ENCODE data around the gene RPN1. TPM values are rescaled to one million over a fixed set of nuclear protein-coding genes. Genes with fewer than 3 reads are reported as not detected.

The RPN1 gene
- total RNA-seq, result 100 to 1,000 TPM; 157 to 162 TPM

DNA sequence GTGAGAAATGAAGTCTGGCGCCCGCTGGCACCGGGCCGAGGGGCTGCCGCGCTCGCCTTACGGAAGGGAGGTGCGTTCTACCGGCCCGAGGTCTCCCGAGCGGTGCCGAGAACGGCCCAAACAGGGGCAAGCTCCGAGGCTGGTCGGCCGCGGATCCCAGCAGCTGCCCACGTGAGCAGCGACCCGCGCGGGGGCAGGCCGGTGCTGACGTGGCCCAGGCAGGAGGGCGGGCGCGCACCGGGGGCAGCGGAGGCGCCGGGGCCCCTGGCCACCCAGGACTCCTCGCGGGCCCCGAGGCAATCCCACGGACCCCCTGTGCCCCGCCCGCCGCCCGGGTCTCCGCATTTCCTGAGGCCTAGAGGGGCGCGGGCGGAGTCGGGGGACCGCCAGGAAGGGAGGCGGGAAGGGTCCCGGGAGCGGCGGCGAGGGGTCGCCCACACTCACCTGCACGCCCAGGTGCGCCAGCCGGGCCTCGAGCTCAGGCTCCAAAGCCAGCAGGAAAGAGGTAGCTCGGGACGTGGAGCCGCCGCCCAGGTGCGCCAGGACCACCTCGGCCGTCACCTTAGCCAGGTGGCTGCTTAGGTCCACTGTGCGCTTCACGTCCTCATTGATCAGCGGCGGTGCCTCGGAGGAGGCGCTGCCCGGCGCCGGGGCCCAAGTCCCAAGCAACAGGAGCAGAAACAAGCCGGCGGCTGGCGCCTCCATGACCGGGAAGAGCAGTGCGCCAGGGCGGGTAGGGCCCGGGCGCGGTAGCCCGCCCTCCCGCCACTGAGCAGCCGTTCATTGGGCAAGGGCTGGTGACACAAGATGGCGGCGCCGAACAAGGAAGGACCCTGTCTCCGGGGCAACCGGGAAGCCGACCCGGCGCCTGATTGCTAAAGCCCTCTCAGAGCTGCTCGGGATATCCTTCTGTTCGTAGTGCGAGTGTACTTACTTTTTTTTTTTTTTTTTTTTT is at the start of gene RPN1:
TSS of gene RPN1 (minus strand) at position 723 of the 955 bp plus-strand sequence. CDS start at position 705, 18 bp downstream.
- peaks cover 40% of the 10 kb centered on the region for H3K4me1 Mint-ChIP-seq (ENCODE audit: low read depth)
- CTCF ChIA-PET, result interaction anchor here (1.2 to 2.3 kb wide), 4 partner anchors 31 to 145 kb away, joined by 3 to 12 read pairs (median 10); no protein-coding TSS in a partner anchor
- DNase-seq, result peak; percentile 96
- H3K27me3 Mint-ChIP-seq (ENCODE audit: low read depth), result no peaks in the 10 kb centered on the region
- peak within 1 kb of the TSS; percentile 89 for H3K27ac Mint-ChIP-seq
- H3K9me3 Mint-ChIP-seq (ENCODE audit: insufficient read depth), result no peaks in the 10 kb centered on the region
- POLR2A ChIA-PET, result interaction anchor here (0.6 to 2.7 kb wide), 7 partner anchors 9 to 681 kb away, joined by 3 to 15 read pairs (median 6); partner anchors contain the start of gene ACAD9
- peak within 1 kb of the TSS; percentile 88 for H3K4me3 Mint-ChIP-seq
- H3K36me3 Mint-ChIP-seq (ENCODE audit: low read depth), result peaks cover 20% of the 10 kb centered on the region
- peak; percentile 98 for ATAC-seq

- Mint-ChIP-seq H3K27ac (no peak overlapping the region), H3K36me3 (ENCODE audit: low read depth) (no peaks in the 10 kb centered on the region), H3K9me3 (ENCODE audit: insufficient read depth) (no peaks in the 10 kb centered on the region), H3K4me3 (peak overlapping the region; percentile 42), H3K27me3 (ENCODE audit: low read depth) (peaks cover 7% of the 10 kb centered on the region), H3K4me1 (ENCODE audit: low read depth) (peaks cover 8% of the 10 kb centered on the region)
- ATAC-seq (peak; percentile 78), DNase-seq (no peak)
- ChIA-PET POLR2A (interaction anchor here (1.9 kb wide), 1 partner anchor 17 kb away, joined by 5 read pairs; no protein-coding TSS in a partner anchor), CTCF (interaction anchor here (1.2 to 3.4 kb wide), 4 partner anchors 15 to 97 kb away, joined by 3 to 12 read pairs (median 6); no protein-coding TSS in a partner anchor)
Observed at GRCh38 chr3:128698211-128699047, 47.8 kb upstream of the RPN1 start.

DNA sequence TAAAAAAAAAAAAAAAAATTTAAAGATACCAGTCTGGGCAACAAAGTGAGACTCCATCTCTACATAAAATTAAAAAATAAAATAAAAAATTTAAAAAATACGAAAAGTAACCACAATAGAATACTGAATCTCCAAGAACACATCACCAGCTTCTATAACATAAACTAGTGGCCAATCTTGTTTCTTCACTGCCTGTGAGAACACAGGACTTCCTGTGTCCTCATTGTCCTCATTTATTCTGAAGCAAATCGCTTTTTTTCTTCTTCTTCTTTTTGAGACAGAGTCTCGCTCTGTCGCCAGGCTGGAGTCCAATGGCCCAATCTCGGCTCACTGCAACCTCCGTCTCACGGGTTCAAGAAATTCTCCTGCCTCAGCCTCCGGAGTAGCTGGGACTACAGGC is 46.7 kb upstream of the RPN1 start:
- H3K4me3 Mint-ChIP-seq, result no peak overlapping the region
- H3K27ac Mint-ChIP-seq, result no peak overlapping the region
- no peaks in the 10 kb centered on the region for H3K9me3 Mint-ChIP-seq (ENCODE audit: insufficient read depth)
- no peaks in the 10 kb centered on the region for H3K36me3 Mint-ChIP-seq (ENCODE audit: low read depth)
- DNase-seq, result no peak
- peaks cover 8% of the 10 kb centered on the region for H3K4me1 Mint-ChIP-seq (ENCODE audit: low read depth)
- H3K27me3 Mint-ChIP-seq (ENCODE audit: low read depth), result peaks cover 12% of the 10 kb centered on the region
- ATAC-seq, result no peak
- CTCF ChIA-PET, result interaction anchor here (0.8 to 1.6 kb wide), 3 partner anchors 16 to 98 kb away, joined by 3 to 7 read pairs (median 4); no protein-coding TSS in a partner anchor
- POLR2A ChIA-PET, result interaction anchor here (1.9 kb wide), 1 partner anchor 16 kb away, joined by 5 read pairs; no protein-coding TSS in a partner anchor

- Mint-ChIP-seq H3K9me3 (ENCODE audit: insufficient read depth) (no peaks in the 10 kb centered on the region), H3K4me3 (no peak overlapping the region), H3K36me3 (ENCODE audit: low read depth) (no peaks in the 10 kb centered on the region), H3K4me1 (ENCODE audit: low read depth) (peaks cover 6% of the 10 kb centered on the region), H3K27ac (no peak overlapping the region), H3K27me3 (ENCODE audit: low read depth) (peaks cover 7% of the 10 kb centered on the region)
- ChIA-PET CTCF (interaction anchor here (1.2 kb wide), 1 partner anchor 13 kb away, joined by 13 read pairs; no protein-coding TSS in a partner anchor), POLR2A (no interaction called here)
- no peak for DNase-seq
- no peak for ATAC-seq
Observed at GRCh38 chr3:128693696-128694095, 43.1 kb upstream of the RPN1 start.

DNA sequence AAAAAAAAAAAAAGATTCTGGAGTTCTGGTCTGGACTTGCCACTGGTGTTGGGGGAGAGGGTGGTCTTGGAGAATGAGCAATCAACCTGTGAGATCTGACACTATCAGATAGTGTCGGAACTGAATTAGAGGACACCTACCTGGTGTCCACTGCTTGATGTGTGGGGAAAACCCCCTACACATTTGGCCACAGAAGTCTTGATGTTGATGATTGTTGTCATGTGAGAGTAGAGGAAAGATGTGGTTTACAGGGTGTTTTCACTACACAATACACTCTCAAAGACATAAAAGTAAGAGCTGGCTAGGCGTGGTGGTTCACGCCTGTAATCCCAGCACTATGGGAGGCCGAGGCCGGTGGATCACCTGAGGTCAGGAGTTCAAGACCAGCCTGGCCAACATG is 38.4 kb upstream of the RPN1 start:
- Mint-ChIP-seq H3K4me3 (no peak overlapping the region), H3K27me3 (ENCODE audit: low read depth) (peaks cover 7% of the 10 kb centered on the region), H3K9me3 (ENCODE audit: insufficient read depth) (no peaks in the 10 kb centered on the region), H3K36me3 (ENCODE audit: low read depth) (no peaks in the 10 kb centered on the region), H3K27ac (no peak overlapping the region), H3K4me1 (ENCODE audit: low read depth) (peaks cover 8% of the 10 kb centered on the region)
- ATAC-seq (no peak), DNase-seq (no peak)
- POLR2A ChIA-PET, result interaction anchor here (0.5 kb wide), 1 partner anchor 180 kb away, joined by 6 read pairs; no protein-coding TSS in a partner anchor
- CTCF ChIA-PET, result interaction anchor here (3.4 to 3.6 kb wide), 2 partner anchors 8 to 107 kb away, joined by 14 to 30 read pairs; no protein-coding TSS in a partner anchor

DNA sequence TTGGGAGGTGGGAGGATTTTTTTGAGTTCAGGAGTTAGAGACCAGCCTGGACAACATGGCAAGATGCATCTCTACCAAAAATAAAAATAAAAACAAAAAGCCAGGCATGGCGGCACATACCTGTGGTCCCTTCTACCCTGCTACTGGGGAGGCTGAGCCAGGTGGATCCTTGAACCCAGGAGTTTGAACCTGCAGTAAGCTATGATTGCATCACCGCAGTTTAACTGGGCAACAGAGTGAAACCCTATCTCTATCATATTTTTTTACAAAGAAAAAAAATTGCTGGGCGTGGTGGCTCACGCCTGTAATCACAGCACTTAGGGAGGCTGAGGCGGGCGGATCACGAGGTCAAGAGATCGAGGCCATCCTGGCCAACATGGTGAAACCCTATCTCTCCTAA is 35.8 kb upstream of the RPN1 start:
- Mint-ChIP-seq H3K9me3 (ENCODE audit: insufficient read depth) (no peaks in the 10 kb centered on the region), H3K4me1 (ENCODE audit: low read depth) (peaks cover 20% of the 10 kb centered on the region), H3K4me3 (no peak overlapping the region), H3K36me3 (ENCODE audit: low read depth) (no peaks in the 10 kb centered on the region), H3K27me3 (ENCODE audit: low read depth) (no peaks in the 10 kb centered on the region), H3K27ac (no peak overlapping the region)
- ChIA-PET CTCF (no interaction called here), POLR2A (no interaction called here)
- ATAC-seq (no peak), DNase-seq (no peak)

DNA sequence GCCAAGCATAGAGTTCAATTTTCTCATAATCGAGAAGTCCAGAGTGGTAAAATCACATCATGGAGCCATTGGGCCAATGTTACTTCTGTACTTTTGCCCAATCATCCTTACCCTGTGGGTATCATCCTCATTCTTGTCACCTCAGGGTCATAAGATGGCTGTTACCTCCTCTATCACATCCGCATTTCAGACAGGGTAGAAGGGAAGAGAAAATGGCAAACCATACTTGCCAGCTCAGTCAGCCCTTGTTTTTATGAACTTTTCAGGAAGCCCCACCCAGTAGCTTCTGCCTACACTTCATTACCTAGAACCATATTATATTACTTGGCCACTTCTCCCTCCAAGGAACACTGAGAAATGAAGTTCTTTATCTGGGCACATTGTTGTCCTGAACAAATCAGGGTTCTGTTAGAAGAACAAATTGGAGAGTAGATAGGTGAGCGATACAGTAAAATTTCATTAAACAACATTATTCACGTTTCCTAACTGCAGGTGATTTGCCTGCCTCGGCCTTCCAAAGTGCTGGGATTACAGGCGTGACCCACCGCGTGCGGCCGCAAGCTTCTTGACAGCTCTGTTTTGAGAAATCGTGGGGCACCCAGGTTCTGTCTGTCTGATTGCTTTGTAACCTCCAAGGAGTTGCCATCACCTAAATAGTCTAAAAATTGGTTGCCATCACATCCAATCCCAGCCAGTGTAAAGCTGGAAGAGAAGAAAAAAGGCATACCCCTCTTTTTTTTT is 34.5 kb upstream of the RPN1 start:
- CTCF ChIA-PET, result interaction anchor here (0.9 to 2.5 kb wide), 3 partner anchors 111 to 161 kb away, joined by 3 to 8 read pairs (median 6); no protein-coding TSS in a partner anchor
- H3K27me3 Mint-ChIP-seq (ENCODE audit: low read depth), result no peaks in the 10 kb centered on the region
- H3K27ac Mint-ChIP-seq, result no peak overlapping the region

DNA sequence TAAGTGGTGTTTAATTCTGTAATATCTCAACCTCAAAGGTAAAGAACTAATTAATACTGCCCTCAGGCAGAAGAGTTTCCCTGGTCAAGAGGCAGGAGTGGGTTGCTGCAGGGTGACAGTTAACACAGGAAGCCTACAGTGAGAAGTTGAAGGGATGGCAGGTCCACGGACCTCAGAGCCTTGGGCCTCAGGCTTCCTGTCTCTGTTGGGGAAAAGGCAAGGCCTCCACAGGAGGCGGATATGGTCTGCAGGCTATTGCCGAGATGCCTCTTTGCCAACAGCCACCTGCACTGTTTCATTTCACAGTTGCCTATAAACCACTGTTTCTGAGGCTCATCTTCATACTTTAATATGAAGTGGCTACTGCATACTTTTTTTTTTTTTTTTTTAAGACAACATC is 33.3 kb upstream of the RPN1 start:
- ATAC-seq (no peak), DNase-seq (no peak)
- Mint-ChIP-seq H3K27me3 (ENCODE audit: low read depth) (peaks cover 2% of the 10 kb centered on the region), H3K36me3 (ENCODE audit: low read depth) (no peaks in the 10 kb centered on the region), H3K27ac (peak overlapping the region; percentile 66), H3K4me3 (no peak overlapping the region), H3K9me3 (ENCODE audit: insufficient read depth) (no peaks in the 10 kb centered on the region), H3K4me1 (ENCODE audit: low read depth) (peaks cover 36% of the 10 kb centered on the region)
- POLR2A ChIA-PET, result no interaction called here
- CTCF ChIA-PET, result interaction anchor here (0.9 to 2.5 kb wide), 3 partner anchors 66 to 162 kb away, joined by 3 to 8 read pairs (median 6); no protein-coding TSS in a partner anchor

More for the DNA sequence above, 34.5 kb upstream of the RPN1 start:
- Mint-ChIP-seq H3K9me3 (ENCODE audit: insufficient read depth) (no peaks in the 10 kb centered on the region), H3K36me3 (ENCODE audit: low read depth) (no peaks in the 10 kb centered on the region), H3K4me3 (no peak overlapping the region), H3K4me1 (ENCODE audit: low read depth) (peaks cover 31% of the 10 kb centered on the region)
- POLR2A ChIA-PET, result interaction anchor here (0.9 kb wide), 1 partner anchor 190 kb away, joined by 3 read pairs; no protein-coding TSS in a partner anchor
- DNase-seq (no peak), ATAC-seq (no peak)

DNA sequence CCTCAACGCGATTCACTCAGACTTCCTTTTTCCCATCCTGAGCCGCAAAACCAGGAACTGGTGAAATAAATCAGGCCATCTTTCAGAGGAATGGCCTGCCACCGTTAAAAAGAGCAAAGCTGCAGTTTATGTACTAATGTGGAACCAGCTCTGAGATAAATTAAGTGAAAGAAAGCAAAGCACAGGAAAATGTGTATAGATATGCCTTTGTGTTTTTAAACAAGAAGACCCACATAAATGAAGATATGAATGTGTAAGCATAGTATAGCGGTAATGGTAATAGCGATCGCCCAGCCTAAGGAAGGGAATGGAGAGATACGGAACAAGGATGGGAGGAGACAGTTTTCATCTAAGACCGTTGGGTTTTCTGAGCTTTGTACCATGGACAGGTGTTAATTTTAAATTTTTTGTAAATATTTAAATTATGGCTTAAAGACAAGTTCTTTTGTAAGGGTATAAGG is 30.8 kb upstream of the RPN1 start:
- Mint-ChIP-seq H3K27ac (peak overlapping the region; percentile 99), H3K27me3 (ENCODE audit: low read depth) (peaks cover 8% of the 10 kb centered on the region), H3K9me3 (ENCODE audit: insufficient read depth) (no peaks in the 10 kb centered on the region), H3K36me3 (ENCODE audit: low read depth) (no peaks in the 10 kb centered on the region), H3K4me1 (ENCODE audit: low read depth) (peaks cover 36% of the 10 kb centered on the region), H3K4me3 (peak overlapping the region; percentile 90)
- no peak for ATAC-seq
- DNase-seq, result no peak
- ChIA-PET POLR2A (interaction anchor here (0.6 to 3.3 kb wide), 15 partner anchors 16 to 197 kb away, joined by 3 to 35 read pairs (median 4); partner anchors contain the start of genes RAB7A and RPN1), CTCF (interaction anchor here (0.6 to 4.3 kb wide), 56 partner anchors 9 to 336 kb away, joined by 3 to 256 read pairs (median 6); partner anchors contain the start of genes ACAD9 and RAB7A)

DNA sequence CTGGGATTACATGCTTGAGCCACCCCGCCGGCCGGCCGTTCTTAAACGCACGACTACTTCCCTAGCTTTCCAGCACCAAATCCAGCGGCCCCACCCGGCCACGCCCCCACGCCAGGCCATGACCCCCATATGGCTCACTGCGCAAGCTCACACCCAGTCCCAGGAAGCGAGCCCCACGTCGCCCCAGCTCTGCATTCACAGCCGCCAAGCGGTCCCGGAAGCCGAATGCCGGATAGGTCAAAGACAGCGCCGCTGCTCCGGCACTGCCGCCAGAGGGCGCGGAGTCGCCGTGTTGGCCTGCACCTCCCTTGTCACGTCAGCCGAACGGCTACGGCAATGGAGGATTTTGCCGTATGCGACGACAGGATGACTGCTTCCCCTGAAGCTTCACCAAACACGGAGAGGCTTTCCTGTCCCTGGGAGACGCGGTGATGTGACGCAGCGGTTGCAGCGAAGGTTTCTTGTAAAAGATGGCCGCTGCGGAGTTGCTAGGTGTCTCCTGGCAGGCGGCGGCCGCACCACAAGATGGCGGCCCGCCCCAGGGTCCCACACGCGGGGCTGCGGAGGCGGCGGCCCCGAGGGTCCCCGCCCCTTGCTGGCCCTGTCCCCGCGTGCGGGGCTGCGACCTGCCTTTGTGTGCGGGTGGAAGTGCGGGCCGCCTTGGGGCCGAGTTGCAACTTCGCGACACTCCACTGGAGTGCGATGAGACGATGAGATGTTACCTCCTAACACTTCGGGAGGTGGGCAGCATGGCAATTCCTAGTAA is 30.2 kb upstream of the RPN1 start:
- peak; percentile 98 for ATAC-seq
- no peaks in the 10 kb centered on the region for H3K36me3 Mint-ChIP-seq (ENCODE audit: low read depth)
- H3K27ac Mint-ChIP-seq, result peak overlapping the region; percentile 99
- H3K4me3 Mint-ChIP-seq, result peak overlapping the region; percentile 90
- peaks cover 39% of the 10 kb centered on the region for H3K4me1 Mint-ChIP-seq (ENCODE audit: low read depth)
- DNase-seq, result peak; percentile 98
- ChIA-PET POLR2A (interaction anchor here (0.6 to 3.3 kb wide), 26 partner anchors 12 to 440 kb away, joined by 3 to 35 read pairs (median 4); partner anchors contain the start of genes RAB7A and RPN1), CTCF (interaction anchor here (0.6 to 4.3 kb wide), 68 partner anchors 10 to 572 kb away, joined by 3 to 256 read pairs (median 6); partner anchors contain the start of genes ACAD9 and RAB7A)
- no peaks in the 10 kb centered on the region for H3K9me3 Mint-ChIP-seq (ENCODE audit: insufficient read depth)
- peaks cover 8% of the 10 kb centered on the region for H3K27me3 Mint-ChIP-seq (ENCODE audit: low read depth)

Measured in activated CD8-positive, alpha-beta T cell treated with anti-CD3 and anti-CD28 coated beads, Interleukin-2, amount 10 ng/mL, durations not matched to agents 7 days and 5 days (primary cell).